Activated CD4-positive, alpha-beta memory T cell treated with anti-CD3 and anti-CD28 coated beads, Interleukin-2, amount 10 ng/mL, durations not matched to agents 7 days and 5 days (primary cell): ENCODE results near the gene FAIM2. TPM values are rescaled to one million over a fixed set of nuclear protein-coding genes. Genes with fewer than 3 reads are reported as not detected.

Source experiments
- CTCF ChIA-PET: fragments of 350-600 bp; sonication (Branson Sonifier 250); formaldehyde crosslinking; loops from one replicate; lab custom pipeline; 2021; ENCODE audit warnings: antibody characterized with exemption, inconsistent platforms; lab: Charles Lee
- POLR2A ChIA-PET: fragments of 350-600 bp; sonication (Branson Sonifier 250); formaldehyde crosslinking; loops from one replicate; lab custom pipeline; 2021; ENCODE audit warnings: antibody characterized with exemption; lab: Charles Lee
- DNase-seq: peaks from one replicate; pipeline ENCODE4 v3.0.0-alpha.2; 2020
- H3K27ac Mint-ChIP-seq: one replicate; pipeline ENCODE4 v1.8.0; 2021; ENCODE audit warnings: mild to moderate bottlenecking, mixed read lengths
- H3K27me3 Mint-ChIP-seq: one replicate; pipeline ENCODE4 v1.8.0; 2021; ENCODE audit warnings: mixed read lengths
- H3K36me3 Mint-ChIP-seq: one replicate; pipeline ENCODE4 v1.8.0; 2021; ENCODE audit warnings: low read depth, mixed read lengths
- H3K4me1 Mint-ChIP-seq: one replicate; pipeline ENCODE4 v1.8.0; 2021; ENCODE audit warnings: mixed read lengths
- H3K4me3 Mint-ChIP-seq: one replicate; pipeline ENCODE4 v1.8.0; 2021; ENCODE audit warnings: mild to moderate bottlenecking, mixed read lengths
- H3K9me3 Mint-ChIP-seq: one replicate; pipeline ENCODE4 v1.8.0; 2021; ENCODE audit warnings: mixed read lengths
- total RNA-seq, 2 experiments: library from RNA; stranded (reverse); gene quantifications; one replicate each; pipeline ENCODE4 v1.2.3, GENCODE V29; 2021

Gene FAIM2
- total RNA-seq, 2 experiments from 2014 or later, result 0.78 to 0.95 TPM

GRCh38 chr12:49846032-49846431 lies 57.7 kb downstream of the FAIM2 start:
- CTCF ChIA-PET, result interaction anchor here (0.7 to 3.6 kb wide), 4 partner anchors 23 to 143 kb away, joined by 3 to 15 read pairs (median 6); partner anchors contain the start of gene TMBIM6
- no peak overlapping the region for H3K27ac Mint-ChIP-seq
- peaks cover 43% of the 10 kb centered on the region for H3K4me1 Mint-ChIP-seq
- H3K36me3 Mint-ChIP-seq, result peaks cover 11% of the 10 kb centered on the region
- POLR2A ChIA-PET, result interaction anchor here (2.3 kb wide), 1 partner anchor 105 kb away, joined by 10 read pairs; the partner anchor contains the start of gene TMBIM6
- DNase-seq, result no peak
- H3K9me3 Mint-ChIP-seq, result peaks cover 2% of the 10 kb centered on the region
- H3K27me3 Mint-ChIP-seq, result peaks cover 18% of the 10 kb centered on the region
- H3K4me3 Mint-ChIP-seq, result no peak overlapping the region

GRCh38 chr12:49843876-49844437 lies 59.7 kb downstream of the FAIM2 start:
- no peak for DNase-seq
- Mint-ChIP-seq H3K27me3 (peaks cover 10% of the 10 kb centered on the region), H3K27ac (peak overlapping the region; percentile 19), H3K4me1 (peaks cover 42% of the 10 kb centered on the region), H3K9me3 (peaks cover 2% of the 10 kb centered on the region), H3K4me3 (no peak overlapping the region), H3K36me3 (peaks cover 13% of the 10 kb centered on the region)
- ChIA-PET CTCF (interaction anchor here (1.2 to 3.6 kb wide), 4 partner anchors 67 to 267 kb away, joined by 5 to 18 read pairs (median 9); partner anchors contain the start of genes COX14 and TMBIM6), POLR2A (interaction anchor here (1.0 to 4.4 kb wide), 7 partner anchors 16 to 521 kb away, joined by 4 to 37 read pairs (median 5); partner anchors contain the start of genes NCKAP5L, TMBIM6 and TROAP)

GRCh38 chr12:49843411-49843810 lies 60.3 kb downstream of the FAIM2 start:
- peak overlapping the region; percentile 81 for H3K4me3 Mint-ChIP-seq
- peak overlapping the region; percentile 79 for H3K27ac Mint-ChIP-seq
- H3K36me3 Mint-ChIP-seq, result peaks cover 13% of the 10 kb centered on the region
- ChIA-PET POLR2A (interaction anchor here (0.7 to 4.4 kb wide), 15 partner anchors 8 to 578 kb away, joined by 3 to 37 read pairs (median 5); partner anchors contain the start of genes NCKAP5L, RACGAP1, TMBIM6 and TROAP), CTCF (interaction anchor here (1.0 to 3.6 kb wide), 6 partner anchors 66 to 268 kb away, joined by 3 to 18 read pairs (median 7); partner anchors contain the start of genes COX14 and TMBIM6)
- no peak for DNase-seq
- H3K4me1 Mint-ChIP-seq, result peaks cover 42% of the 10 kb centered on the region
- peaks cover 5% of the 10 kb centered on the region for H3K27me3 Mint-ChIP-seq
- peaks cover 2% of the 10 kb centered on the region for H3K9me3 Mint-ChIP-seq

- H3K4me3 Mint-ChIP-seq, result peak within 1 kb of the TSS; percentile 81
Observed at GRCh38 chr12:49842519-49843352, 61.0 kb downstream of the FAIM2 start, which contains the start of gene BCDIN3D. Gene BCDIN3D, minus strand, starts transcription at chr12:49843106. Its CDS starts 19 bp downstream, at chr12:49843087.

GRCh38 chr12:49838973-49839633 lies 64.6 kb downstream of the FAIM2 start:
- POLR2A ChIA-PET, result interaction anchor here (0.6 to 3.0 kb wide), 5 partner anchors 17 to 217 kb away, joined by 3 to 12 read pairs (median 3); partner anchors contain the start of gene TMBIM6
- Mint-ChIP-seq H3K27me3 (no peaks in the 10 kb centered on the region), H3K4me3 (no peak overlapping the region), H3K9me3 (no peaks in the 10 kb centered on the region), H3K36me3 (peaks cover 16% of the 10 kb centered on the region), H3K4me1 (peaks cover 29% of the 10 kb centered on the region), H3K27ac (no peak overlapping the region)
- CTCF ChIA-PET, result interaction anchor here (0.7 to 3.9 kb wide), 16 partner anchors 8 to 210 kb away, joined by 3 to 34 read pairs (median 4); partner anchors contain the start of genes NCKAP5L and TMBIM6
- DNase-seq, result peak; percentile 42

More at GRCh38 chr12:49842519-49843352, 61.0 kb downstream of the FAIM2 start, which contains the start of gene BCDIN3D:
- DNase-seq, result peak; percentile 93
- ChIA-PET POLR2A (interaction anchor here (0.7 to 4.4 kb wide), 16 partner anchors 9 to 578 kb away, joined by 3 to 37 read pairs (median 5); partner anchors contain the start of genes NCKAP5L, RACGAP1, TMBIM6 and TROAP), CTCF (interaction anchor here (0.8 to 3.6 kb wide), 9 partner anchors 66 to 485 kb away, joined by 3 to 18 read pairs (median 4); partner anchors contain the start of genes COX14 and TMBIM6)
- peaks cover 13% of the 10 kb centered on the region for H3K36me3 Mint-ChIP-seq
- H3K27ac Mint-ChIP-seq, result peak within 1 kb of the TSS; percentile 79
- H3K27me3 Mint-ChIP-seq, result no peaks in the 10 kb centered on the region
- H3K4me1 Mint-ChIP-seq, result peaks cover 42% of the 10 kb centered on the region
- peaks cover 2% of the 10 kb centered on the region for H3K9me3 Mint-ChIP-seq

GRCh38 chr12:49832836-49833421 lies 70.8 kb downstream of the FAIM2 start:
- no peak for DNase-seq
- ChIA-PET CTCF (interaction anchor here (0.8 to 1.2 kb wide), 2 partner anchors 56 to 70 kb away, joined by 3 read pairs; no protein-coding TSS in a partner anchor), POLR2A (interaction anchor here (1.5 kb wide), 1 partner anchor 9 kb away, joined by 6 read pairs; no protein-coding TSS in a partner anchor)
- H3K9me3 Mint-ChIP-seq, result no peaks in the 10 kb centered on the region
- H3K36me3 Mint-ChIP-seq, result peaks cover 3% of the 10 kb centered on the region
- H3K27ac Mint-ChIP-seq, result no peak overlapping the region
- H3K27me3 Mint-ChIP-seq, result peaks cover 17% of the 10 kb centered on the region
- peaks cover 12% of the 10 kb centered on the region for H3K4me1 Mint-ChIP-seq
- no peak overlapping the region for H3K4me3 Mint-ChIP-seq

- CTCF ChIA-PET, result interaction anchor here (1.2 kb wide), 1 partner anchor 55 kb away, joined by 3 read pairs; no protein-coding TSS in a partner anchor
Observed at GRCh38 chr12:49831717-49832116, 72.0 kb downstream of the FAIM2 start.

GRCh38 chr12:49828133-49829091 lies 75.3 kb downstream of the FAIM2 start, which contains the start of gene NCKAP5L:
Gene NCKAP5L, minus strand, starts transcription at chr12:49828413. Its CDS starts 24,369 bp downstream, at chr12:49804044.
- peaks cover 13% of the 10 kb centered on the region for H3K4me1 Mint-ChIP-seq
- H3K9me3 Mint-ChIP-seq, result no peaks in the 10 kb centered on the region
- H3K27me3 Mint-ChIP-seq, result peaks cover 32% of the 10 kb centered on the region
- H3K36me3 Mint-ChIP-seq, result no peaks in the 10 kb centered on the region
- peak; percentile 90 for DNase-seq
- ChIA-PET CTCF (interaction anchor here (0.7 to 2.8 kb wide), 6 partner anchors 11 to 191 kb away, joined by 3 to 14 read pairs (median 4); partner anchors contain the start of gene TMBIM6), POLR2A (interaction anchor here (0.8 to 5.7 kb wide), 4 partner anchors 9 to 158 kb away, joined by 3 to 37 read pairs (median 8); partner anchors contain the start of genes BCDIN3D and TMBIM6)
- peak within 1 kb of the TSS; percentile 79 for H3K4me3 Mint-ChIP-seq
- peak within 1 kb of the TSS; percentile 26 for H3K27ac Mint-ChIP-seq

More at GRCh38 chr12:49831717-49832116, 72.0 kb downstream of the FAIM2 start:
- Mint-ChIP-seq H3K36me3 (no peaks in the 10 kb centered on the region), H3K4me3 (no peak overlapping the region), H3K27me3 (peaks cover 26% of the 10 kb centered on the region), H3K9me3 (no peaks in the 10 kb centered on the region), H3K27ac (no peak overlapping the region), H3K4me1 (peaks cover 13% of the 10 kb centered on the region)
- POLR2A ChIA-PET, result interaction anchor here (1.5 kb wide), 1 partner anchor 10 kb away, joined by 6 read pairs; no protein-coding TSS in a partner anchor
- no peak for DNase-seq

- Mint-ChIP-seq H3K4me3 (peak overlapping the region; percentile 49), H3K27ac (no peak overlapping the region), H3K9me3 (no peaks in the 10 kb centered on the region), H3K36me3 (no peaks in the 10 kb centered on the region), H3K27me3 (peaks cover 32% of the 10 kb centered on the region), H3K4me1 (peaks cover 15% of the 10 kb centered on the region)
- ChIA-PET CTCF (interaction anchor here (0.7 to 2.8 kb wide), 3 partner anchors 10 to 87 kb away, joined by 4 to 14 read pairs (median 5); partner anchors contain the start of gene TMBIM6), POLR2A (interaction anchor here (1.6 to 5.7 kb wide), 3 partner anchors 14 to 157 kb away, joined by 4 to 37 read pairs (median 12); partner anchors contain the start of genes BCDIN3D and TMBIM6)
- DNase-seq, result peak; percentile 25
Observed at GRCh38 chr12:49827401-49828099, 76.2 kb downstream of the FAIM2 start.

GRCh38 chr12:49827051-49827400 lies 76.7 kb downstream of the FAIM2 start:
- Mint-ChIP-seq H3K27me3 (peaks cover 32% of the 10 kb centered on the region), H3K9me3 (no peaks in the 10 kb centered on the region), H3K4me1 (peaks cover 15% of the 10 kb centered on the region), H3K36me3 (no peaks in the 10 kb centered on the region), H3K27ac (no peak overlapping the region), H3K4me3 (peak overlapping the region; percentile 49)
- POLR2A ChIA-PET, result interaction anchor here (1.6 to 5.7 kb wide), 2 partner anchors 15 to 156 kb away, joined by 4 to 37 read pairs; partner anchors contain the start of gene BCDIN3D
- CTCF ChIA-PET, result interaction anchor here (1.3 to 1.9 kb wide), 2 partner anchors 12 to 86 kb away, joined by 4 read pairs; partner anchors contain the start of gene TMBIM6
- no peak for DNase-seq
